H1 (cell line): ENCODE measurements around the gene MYBPHL. TPM values are rescaled to one million over a fixed set of nuclear protein-coding genes. Genes with fewer than 3 reads are reported as not detected.

Source experiments
- CHD1 ChIP-seq: IDR thresholded peaks from 2 replicates; pipeline ENCODE4 v1.6.1; 2012; ENCODE audit warnings: low read depth, low read length, improper control_type of control experiment
- CHD2 ChIP-seq: IDR thresholded peaks from 2 replicates; pipeline ENCODE4 v1.6.1; 2012; ENCODE audit warnings: low read length, improper control_type of control experiment
- RNF2 ChIP-seq: fragments of 200-900, 300-1000 bp; sonication (generic); IDR thresholded peaks from 2 replicates; pipeline ENCODE4 v1.7.1; 2016; ENCODE audit warnings: borderline replicate concordance, low read depth, mild to moderate bottlenecking, antibody characterized with exemption, low read length; ENCODE audit not compliant: poor library complexity, severe bottlenecking; ENCODE audit errors: missing control alignments
- SUZ12 ChIP-seq: fragments of 200-600 bp; sonication (generic); IDR thresholded peaks from 2 replicates; pipeline ENCODE4 v1.6.1; 2012; ENCODE audit warnings: mild to moderate bottlenecking, inconsistent platforms, low read length, moderate library complexity, mixed read lengths
- polyA plus RNA-seq, 7 experiments: library from polyadenylated mRNA; depleted of rRNA in 3 of 7; stranded (reverse) in 5 of 7; unstranded in 2 of 7; fragments of >200 nt in 5 of 7; fragments of 200-250 nt in 2 of 7; gene quantifications; 1 replicate in 5 of 7; 2 replicates in 1 of 7; 4 replicates in 1 of 7; pipeline versions ENCODE4 v1.2.1 to v1.2.3, GENCODE V29; 2011 to 2013; ENCODE audit warnings: missing spikeins in 2 of 7, mixed read lengths in 2 of 7
- total RNA-seq: library from RNA; stranded (reverse); fragmentation: NEBNext Ultra II Directional; extraction: Animal tissue kit (Norgen Biotek cat#: 25700); gene quantifications from 2 replicates; pipeline ENCODE4 v1.2.1, GENCODE V29; 2021

MYBPHL gene
- total and polyA plus RNA-seq, 2 of the 8 experiments (the other 6 are each of a cell fraction or from before 2014, with no cell fraction given), result 0.24 to 0.30 TPM

GRCh38 chr1:109279615-109280278 is 27.1 kb downstream of the MYBPHL start (continued):
- no peak for TF ChIP-seq SUZ12
- TF ChIP-seq CHD2, result no peak
- no peak for TF ChIP-seq RNF2
- no peak for TF ChIP-seq CHD1
